HepG2 (cell line): ENCODE results near the gene TMIGD3. TPM values are rescaled to one million over a fixed set of nuclear protein-coding genes. Genes with fewer than 3 reads are reported as not detected.
A peak's percentile ranks its signal among the peaks of the same experiment; 100 is the strongest.

Experiments
- AHDC1 ChIP-seq: sonication (generic); formaldehyde crosslinking; IDR thresholded peaks from 2 replicates; pipeline ENCODE4 v1.5.1; 2020; ENCODE audit warnings: mild to moderate bottlenecking, missing genetic modification reagents, borderline replicate concordance
- DMAP1 ChIP-seq: IDR thresholded peaks from 2 replicates; pipeline ENCODE4 v1.6.1; 2016
- FOSL1 ChIP-seq: sonication (generic); formaldehyde crosslinking; IDR thresholded peaks from 2 replicates; pipeline ENCODE4 v1.9.0; 2021; ENCODE audit warnings: missing genetic modification reagents, borderline replicate concordance
- FOXP4 ChIP-seq: sonication (generic); formaldehyde crosslinking; IDR thresholded peaks from 2 replicates; pipeline ENCODE4 v1.4.0; 2020; ENCODE audit warnings: missing genetic modification reagents
- GABPA ChIP-seq, 2 experiments: IDR thresholded peaks; 2 replicates each; pipeline ENCODE4 v1.6.1; 2011 to 2016; ENCODE audit warnings: low read depth in 2 of 2, low read length in 1 of 2, missing biosample characterization in 1 of 2, missing genetic modification characterization in 1 of 2
- KDM5B ChIP-seq: sonication (generic); formaldehyde crosslinking; IDR thresholded peaks from 2 replicates; pipeline ENCODE4 v1.4.0; 2020; ENCODE audit warnings: missing genetic modification reagents, mild to moderate bottlenecking, borderline replicate concordance
- KLF9 ChIP-seq: IDR thresholded peaks from 2 replicates; pipeline ENCODE4 v1.6.1; 2016; ENCODE audit warnings: low read depth
- NCOR1 ChIP-seq: fragments of 200-600 bp; sonication (generic); IDR thresholded peaks from 2 replicates; pipeline ENCODE4 v1.7.0; 2017; ENCODE audit warnings: antibody characterized with exemption, low read length, borderline replicate concordance
- NR1H2 ChIP-seq: sonication (generic); formaldehyde crosslinking; IDR thresholded peaks from 2 replicates; pipeline ENCODE4 v1.8.1; 2022; ENCODE audit warnings: low read depth, missing genetic modification reagents, borderline replicate concordance
- RNF2 ChIP-seq: fragments of 450-650 bp; conservative IDR thresholded peaks from 2 replicates; pipeline ENCODE4 v1.6.1; 2016; ENCODE audit warnings: low read depth
- ZFP91 ChIP-seq: sonication (generic); formaldehyde crosslinking; IDR thresholded peaks from 2 replicates; pipeline ENCODE4 v1.9.0; 2022; ENCODE audit warnings: missing genetic modification reagents, mild to moderate bottlenecking, borderline replicate concordance
- ZMYM3 ChIP-seq: sonication (generic); formaldehyde crosslinking; IDR thresholded peaks from 2 replicates; pipeline ENCODE4 v1.5.1; 2020; ENCODE audit warnings: mild to moderate bottlenecking, missing genetic modification reagents
- ZNF335 ChIP-seq: sonication (generic); formaldehyde crosslinking; IDR thresholded peaks from 2 replicates; pipeline ENCODE4 v1.4.0; 2020; ENCODE audit warnings: missing genetic modification reagents
- ZNF720 ChIP-seq: sonication (generic); formaldehyde crosslinking; IDR thresholded peaks from 2 replicates; pipeline ENCODE4 v1.4.0; 2020; ENCODE audit warnings: missing genetic modification reagents
- ZNF775 ChIP-seq: sonication (generic); formaldehyde crosslinking; IDR thresholded peaks from 2 replicates; pipeline ENCODE4 v1.4.0; 2020; ENCODE audit warnings: missing genetic modification reagents, mild to moderate bottlenecking, moderate library complexity, borderline replicate concordance
- ZNF777 ChIP-seq: sonication (generic); formaldehyde crosslinking; IDR thresholded peaks from 2 replicates; pipeline ENCODE4 v1.4.0; 2020; ENCODE audit warnings: missing genetic modification reagents
- polyA plus RNA-seq, 8 experiments: library from polyadenylated mRNA; depleted of rRNA in 3 of 8; stranded (reverse) in 7 of 8; unstranded in 1 of 8; fragments of >200 nt; fragmentation: Illumina TruSeq in 4 of 8; extraction: Trizol in 4 of 8; gene quantifications; 2 replicates each; pipeline versions ENCODE4 v1.2.1 to v1.2.3, GENCODE V29; 2011 to 2016; ENCODE audit warnings: low read depth in 4 of 8, missing spikeins in 1 of 8, mixed read lengths in 1 of 8; ENCODE audit not compliant: insufficient read depth in 1 of 8
- total RNA-seq, 5 experiments: library from RNA; depleted of rRNA; stranded (reverse); fragments of >200 nt; fragmentation: Illumina TruSeq; extraction: Trizol; gene quantifications; 2 replicates each; pipeline ENCODE4 v1.2.3, GENCODE V29; 2016; ENCODE audit warnings: low read depth in 1 of 5

Gene TMIGD3
- total and polyA plus RNA-seq, 2 of the 13 experiments (the other 11 are each of a cell fraction or from before 2014, with no cell fraction given), result not detected

GRCh38 chr1:111507411-111508201 lies 4.2 kb upstream of the TMIGD3 start (continued):
- peak; percentile 5; the same call in 1 of the 2 replicates for TF ChIP-seq FOXP4 (CRISPR knock-in tag)
- 0 out of 2 replicates have a peak, but pooled peaks have one; percentile 39 for TF ChIP-seq KDM5B
- TF ChIP-seq ZNF777 (CRISPR knock-in tag), result no peak
- TF ChIP-seq RNF2, result no peak
- TF ChIP-seq DMAP1, result peak; percentile 70; the same call in 1 of the 2 replicates
- TF ChIP-seq GABPA (IDR thresholded peaks at IDR 0.05; ENCODE audit: low read depth, low read length), result peak; percentile 39
- TF ChIP-seq GABPA (CRISPR knock-in tag; IDR thresholded peaks at IDR 0.05; ENCODE audit: low read depth), result peak; percentile 49; the same call in 1 of the 2 replicates
- TF ChIP-seq ZNF720 (CRISPR knock-in tag), result no peak
- 0 out of 2 replicates have a peak, but pooled peaks have one; percentile 0 for TF ChIP-seq KLF9 (CRISPR knock-in tag)
- TF ChIP-seq FOSL1 (CRISPR knock-in tag), result no peak
- TF ChIP-seq ZNF335 (CRISPR knock-in tag), result 0 out of 2 replicates have a peak, but pooled peaks have one; percentile 17
- peak; percentile 32; the same call in 1 of the 2 replicates for TF ChIP-seq AHDC1
- TF ChIP-seq NR1H2 (CRISPR knock-in tag), result no peak
- no peak for TF ChIP-seq ZNF775
- peak; percentile 84; the same call in 1 of the 2 replicates for TF ChIP-seq ZFP91
- TF ChIP-seq ZMYM3 (CRISPR knock-in tag), result peak; percentile 60
- TF ChIP-seq NCOR1, result 0 out of 2 replicates have a peak, but pooled peaks have one; percentile 15
